Testis (tissue), 2 donors: ENCODE results near the gene SHLD1.

Source experiments
- POLR2A ChIP-seq: fragments of 450-650 bp; IDR thresholded peaks from one replicate; pipeline ENCODE4 v1.6.1; 2017; ENCODE audit warnings: antibody characterized with exemption, mild to moderate bottlenecking, moderate library complexity
- TF ChIP-seq, protein P1 (sequence below), 3 experiments: fragments of 450-650 bp in 2 of 3; fragments of 200-600 bp in 1 of 3; sonication (generic) in 1 of 3; IDR thresholded peaks; one replicate each; pipeline ENCODE4 v1.5.1; 2016 to 2019; ENCODE audit warnings: antibody characterized with exemption in 3 of 3, mild to moderate bottlenecking in 2 of 3, moderate library complexity in 1 of 3

DNA sequence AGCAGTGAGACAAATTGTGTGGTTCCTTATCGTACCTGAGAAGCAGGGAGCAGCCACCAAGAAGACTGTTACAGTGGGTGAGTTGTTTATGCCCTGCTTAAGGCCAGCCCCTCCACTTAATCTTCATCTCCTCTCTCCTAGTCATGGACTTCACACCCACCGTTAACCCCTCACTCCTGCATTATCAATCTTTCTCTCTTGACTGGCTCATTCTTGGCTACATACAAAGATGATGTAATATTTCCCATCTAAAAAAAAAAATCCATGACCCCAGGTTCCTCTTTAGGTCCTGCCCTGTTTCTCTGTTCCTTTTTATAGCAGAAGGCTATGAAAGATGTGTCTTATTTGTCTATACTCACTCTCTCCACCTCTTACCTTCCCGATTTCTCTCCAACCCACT, 72.4 kb downstream of the SHLD1 start:
- TF ChIP-seq, protein P1, sequence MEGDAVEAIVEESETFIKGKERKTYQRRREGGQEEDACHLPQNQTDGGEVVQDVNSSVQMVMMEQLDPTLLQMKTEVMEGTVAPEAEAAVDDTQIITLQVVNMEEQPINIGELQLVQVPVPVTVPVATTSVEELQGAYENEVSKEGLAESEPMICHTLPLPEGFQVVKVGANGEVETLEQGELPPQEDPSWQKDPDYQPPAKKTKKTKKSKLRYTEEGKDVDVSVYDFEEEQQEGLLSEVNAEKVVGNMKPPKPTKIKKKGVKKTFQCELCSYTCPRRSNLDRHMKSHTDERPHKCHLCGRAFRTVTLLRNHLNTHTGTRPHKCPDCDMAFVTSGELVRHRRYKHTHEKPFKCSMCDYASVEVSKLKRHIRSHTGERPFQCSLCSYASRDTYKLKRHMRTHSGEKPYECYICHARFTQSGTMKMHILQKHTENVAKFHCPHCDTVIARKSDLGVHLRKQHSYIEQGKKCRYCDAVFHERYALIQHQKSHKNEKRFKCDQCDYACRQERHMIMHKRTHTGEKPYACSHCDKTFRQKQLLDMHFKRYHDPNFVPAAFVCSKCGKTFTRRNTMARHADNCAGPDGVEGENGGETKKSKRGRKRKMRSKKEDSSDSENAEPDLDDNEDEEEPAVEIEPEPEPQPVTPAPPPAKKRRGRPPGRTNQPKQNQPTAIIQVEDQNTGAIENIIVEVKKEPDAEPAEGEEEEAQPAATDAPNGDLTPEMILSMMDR (IDR thresholded peaks at IDR 0.05), result no peak
- no peak for TF ChIP-seq POLR2A
